NCI-H146 treated with DMSO at 0.1 percent for 48 hours (cell line): Measurements from ENCODE around the gene SLC7A6.

Experiments used
- DNase-seq: peaks from one replicate; lab custom pipeline; 2025; ENCODE audit not compliant: unreplicated experiment; lab: John Stamatoyannopoulos, UW

The SLC7A6 gene

GRCh38 chr16:68339214-68339613 is 74.9 kb downstream of the SLC7A6 start:
- DNase-seq, result no peak

GRCh38 chr16:68342620-68343019 is 78.3 kb downstream of the SLC7A6 start:
- DNase-seq, result no peak

GRCh38 chr16:68343137-68343536 is 78.8 kb downstream of the SLC7A6 start:
- no peak for DNase-seq

- DNase-seq, result no peak
Observed at GRCh38 chr16:68344252-68344651, 79.9 kb downstream of the SLC7A6 start.

GRCh38 chr16:68345351-68345810 is 81.1 kb downstream of the SLC7A6 start:
- no peak for DNase-seq

GRCh38 chr16:68345958-68346635 is 81.8 kb downstream of the SLC7A6 start:
- DNase-seq, result no peak

GRCh38 chr16:68346892-68347480 is 82.7 kb downstream of the SLC7A6 start:
- DNase-seq, result no peak

GRCh38 chr16:68347605-68348004 is 83.3 kb downstream of the SLC7A6 start:
- DNase-seq, result no peak

- no peak for DNase-seq
Observed at GRCh38 chr16:68348639-68349445, 84.5 kb downstream of the SLC7A6 start.

GRCh38 chr16:68349838-68350410 is 85.6 kb downstream of the SLC7A6 start:
- DNase-seq, result no peak

- DNase-seq, result no peak
Observed at GRCh38 chr16:68350813-68351350, 86.6 kb downstream of the SLC7A6 start.
